SU-DHL-6 (cell line): ENCODE data around the gene NAV1.

Experiments used
- H2AFZ ChIP-seq: fragments of 200-600 bp; sonication (generic); 2 replicates; pipeline ENCODE4 v1.6.1; 2014; ENCODE audit warnings: low read depth, mild to moderate bottlenecking, moderate library complexity, mixed read lengths, antibody characterized with exemption, low read length; ENCODE audit not compliant: severe bottlenecking
- H3F3A ChIP-seq: fragments of 200-600 bp; shearing (Covaris generic); 2 replicates; pipeline ENCODE4 v1.6.0; 2016; ENCODE audit warnings: antibody characterized with exemption, mild to moderate bottlenecking; ENCODE audit not compliant: insufficient read depth
- H3K27ac ChIP-seq: fragments of 200-600 bp; sonication (generic); 2 replicates; pipeline ENCODE4 v1.5.1; 2016; ENCODE audit warnings: low read depth, mild to moderate bottlenecking, low read length, moderate library complexity, mixed read lengths
- H3K27me3 ChIP-seq: fragments of 200-600 bp; sonication (generic), shearing (Covaris generic); 2 replicates; pipeline ENCODE4 v1.6.0; 2014; ENCODE audit warnings: mild to moderate bottlenecking, low read length
- H3K36me3 ChIP-seq: fragments of 200-600 bp; sonication (generic); 2 replicates; pipeline ENCODE4 v1.6.1; 2014; ENCODE audit warnings: mild to moderate bottlenecking, low read length, mixed read lengths
- H3K4me2 ChIP-seq: fragments of 300-600, 200-600 bp; shearing (Covaris generic), sonication (generic); 2 replicates; pipeline ENCODE4 v1.6.0; 2014; ENCODE audit warnings: low read length, low read depth, mild to moderate bottlenecking; ENCODE audit not compliant: poor library complexity, severe bottlenecking
- H3K4me3 ChIP-seq: fragments of 200-600 bp; sonication (generic); 2 replicates; pipeline ENCODE4 v1.5.1; 2014; ENCODE audit warnings: antibody characterized with exemption, low read length, mild to moderate bottlenecking, mixed read lengths; ENCODE audit not compliant: insufficient read depth, poor library complexity, severe bottlenecking
- H3K79me2 ChIP-seq: fragments of 200-600 bp; sonication (generic); 2 replicates; pipeline ENCODE4 v1.6.1; 2014; ENCODE audit warnings: mild to moderate bottlenecking, low read length, moderate library complexity; ENCODE audit not compliant: insufficient read depth
- H3K9ac ChIP-seq: fragments of 200-600 bp; sonication (generic); 2 replicates; pipeline ENCODE4 v1.7.0; 2014; ENCODE audit warnings: mild to moderate bottlenecking, low read length
- H3K9me2 ChIP-seq: fragments of 200-600 bp; sonication (generic); replicated peaks from 2 replicates; pipeline ENCODE4 v1.6.1; 2014; ENCODE audit warnings: low read length; ENCODE audit not compliant: insufficient read depth
- H3K9me3 ChIP-seq: fragments of 200-600 bp; sonication (generic); 2 replicates; pipeline ENCODE4 v1.6.1; 2014; ENCODE audit warnings: low read length, mixed read lengths; ENCODE audit not compliant: insufficient read depth
- H4K20me1 ChIP-seq: fragments of 200-600 bp; sonication (generic); 2 replicates; pipeline ENCODE4 v1.6.1; 2014; ENCODE audit warnings: low read depth, mild to moderate bottlenecking, antibody characterized with exemption, low read length, moderate library complexity, mixed read lengths
- CTCF ChIP-seq: fragments of 200-600 bp; sonication (generic); IDR thresholded peaks from one replicate; pipeline ENCODE4 v1.5.1; 2017; ENCODE audit warnings: antibody characterized with exemption, mild to moderate bottlenecking, low read length, moderate library complexity; ENCODE audit not compliant: insufficient read depth, poor library complexity, severe bottlenecking
- EZH2phosphoT487 ChIP-seq: fragments of 200-600 bp; sonication (generic), shearing (Covaris generic); conservative IDR thresholded peaks from 2 replicates; pipeline ENCODE4 v1.6.1; 2018; ENCODE audit warnings: mild to moderate bottlenecking, antibody characterized with exemption, low read length, moderate library complexity, mixed read lengths

NAV1 gene

GRCh38 chr1:201586806-201587205 lies 47.9 kb downstream of the NAV1 start:
- H3K9me2 ChIP-seq, result no peaks in the 10 kb centered on the region
- H4K20me1 ChIP-seq, result no peaks in the 10 kb centered on the region
- H3K27me3 ChIP-seq, result no peaks in the 10 kb centered on the region
- H3K9ac ChIP-seq, result no peak overlapping the region
- H3K79me2 ChIP-seq, result no peaks in the 10 kb centered on the region
- no peak for TF ChIP-seq CTCF
- no peak for TF ChIP-seq EZH2phosphoT487
- H3K27ac ChIP-seq, result no peak overlapping the region
- H2AFZ ChIP-seq, result no peak overlapping the region
- H3K4me3 ChIP-seq, result no peak overlapping the region
- H3F3A ChIP-seq, result no peaks in the 10 kb centered on the region
- H3K4me2 ChIP-seq, result no peak overlapping the region
- H3K9me3 ChIP-seq, result no peaks in the 10 kb centered on the region
- no peaks in the 10 kb centered on the region for H3K36me3 ChIP-seq

- H2AFZ ChIP-seq, result no peak overlapping the region
- H4K20me1 ChIP-seq, result no peaks in the 10 kb centered on the region
- no peak overlapping the region for H3K4me2 ChIP-seq
- H3K27me3 ChIP-seq, result no peaks in the 10 kb centered on the region
- H3K79me2 ChIP-seq, result no peaks in the 10 kb centered on the region
- H3K9ac ChIP-seq, result no peak overlapping the region
- H3F3A ChIP-seq, result no peaks in the 10 kb centered on the region
- H3K9me3 ChIP-seq, result no peaks in the 10 kb centered on the region
- H3K36me3 ChIP-seq, result no peaks in the 10 kb centered on the region
- no peak overlapping the region for H3K27ac ChIP-seq
- TF ChIP-seq EZH2phosphoT487 (no peak), CTCF (no peak)
- H3K4me3 ChIP-seq, result no peak overlapping the region
- no peaks in the 10 kb centered on the region for H3K9me2 ChIP-seq
Measured at GRCh38 chr1:201587729-201588128, 48.8 kb downstream of the NAV1 start.
